ENCODE data around the gene DIRAS1. TPM values are rescaled to one million over a fixed set of nuclear protein-coding genes. Genes with fewer than 3 reads are reported as not detected.

Gene DIRAS1
- total RNA-seq, 1 experiment from 2014 or later = 0.37 TPM

DNA sequence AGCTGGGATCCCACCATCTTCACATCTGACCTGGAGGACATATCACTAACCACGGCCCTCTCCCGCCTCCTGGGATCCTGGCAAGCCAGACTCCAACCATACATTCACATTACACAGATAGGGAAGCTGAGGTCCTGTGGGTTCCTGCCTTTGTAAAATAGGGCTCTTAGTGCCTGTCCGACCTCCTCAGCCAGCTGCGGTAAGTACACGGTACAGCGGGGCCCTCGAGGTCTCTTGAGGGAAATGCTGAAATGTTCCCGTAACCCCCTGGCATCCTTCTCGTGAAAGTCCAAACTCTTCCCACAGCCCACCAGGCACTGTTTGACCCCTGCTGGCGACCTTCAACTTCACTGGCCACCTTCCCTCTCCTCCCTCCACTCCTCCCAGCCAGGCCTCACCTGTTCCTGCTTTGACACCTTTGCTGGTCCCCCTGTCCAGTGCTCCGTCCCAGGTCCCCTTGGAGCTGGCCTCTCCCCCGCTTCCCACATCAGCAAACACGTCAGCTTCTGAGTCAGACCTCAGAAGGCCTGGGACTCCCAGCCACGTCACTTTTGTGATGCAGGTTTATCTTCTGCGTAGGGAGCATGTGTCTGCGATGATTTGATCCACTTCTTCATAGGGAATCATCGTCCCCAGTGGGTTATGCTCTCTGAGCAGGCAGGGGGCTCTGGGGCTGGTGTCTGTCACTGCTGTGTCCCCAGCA lies 9.8 kb downstream of the DIRAS1 start:
- BruUV-seq (replicated peaks) = no TSS peak
- Mint-ChIP-seq H3K27me3 (ENCODE audit: insufficient read depth, unreplicated experiment) (no peaks in the 10 kb centered on the region), H3K36me3 (ENCODE audit: insufficient read depth, unreplicated experiment) (no peaks in the 10 kb centered on the region), H3K9me3 (ENCODE audit: unreplicated experiment) (peaks cover 9% of the 10 kb centered on the region), H3K27ac (ENCODE audit: low read depth, unreplicated experiment) (no peak overlapping the region), H3K4me1 (ENCODE audit: insufficient read depth, unreplicated experiment) (no peaks in the 10 kb centered on the region), H3K4me3 (ENCODE audit: unreplicated experiment) (no peak overlapping the region)
- peak; percentile 30 for DNase-seq (ENCODE audit: unreplicated experiment)
- CTCF ChIA-PET = interaction anchor here (0.6 kb wide), 1 partner anchor 547 kb away, joined by 3 read pairs; no protein-coding TSS in a partner anchor
- TF ChIP-seq, protein P1, sequence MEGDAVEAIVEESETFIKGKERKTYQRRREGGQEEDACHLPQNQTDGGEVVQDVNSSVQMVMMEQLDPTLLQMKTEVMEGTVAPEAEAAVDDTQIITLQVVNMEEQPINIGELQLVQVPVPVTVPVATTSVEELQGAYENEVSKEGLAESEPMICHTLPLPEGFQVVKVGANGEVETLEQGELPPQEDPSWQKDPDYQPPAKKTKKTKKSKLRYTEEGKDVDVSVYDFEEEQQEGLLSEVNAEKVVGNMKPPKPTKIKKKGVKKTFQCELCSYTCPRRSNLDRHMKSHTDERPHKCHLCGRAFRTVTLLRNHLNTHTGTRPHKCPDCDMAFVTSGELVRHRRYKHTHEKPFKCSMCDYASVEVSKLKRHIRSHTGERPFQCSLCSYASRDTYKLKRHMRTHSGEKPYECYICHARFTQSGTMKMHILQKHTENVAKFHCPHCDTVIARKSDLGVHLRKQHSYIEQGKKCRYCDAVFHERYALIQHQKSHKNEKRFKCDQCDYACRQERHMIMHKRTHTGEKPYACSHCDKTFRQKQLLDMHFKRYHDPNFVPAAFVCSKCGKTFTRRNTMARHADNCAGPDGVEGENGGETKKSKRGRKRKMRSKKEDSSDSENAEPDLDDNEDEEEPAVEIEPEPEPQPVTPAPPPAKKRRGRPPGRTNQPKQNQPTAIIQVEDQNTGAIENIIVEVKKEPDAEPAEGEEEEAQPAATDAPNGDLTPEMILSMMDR (IDR thresholded peaks at IDR 0.05; ENCODE audit: unreplicated experiment) = no peak
- intact Hi-C loops (cut with micrococcal nuclease) = no loop called here
- POLR2A ChIA-PET = no interaction called here

DNA sequence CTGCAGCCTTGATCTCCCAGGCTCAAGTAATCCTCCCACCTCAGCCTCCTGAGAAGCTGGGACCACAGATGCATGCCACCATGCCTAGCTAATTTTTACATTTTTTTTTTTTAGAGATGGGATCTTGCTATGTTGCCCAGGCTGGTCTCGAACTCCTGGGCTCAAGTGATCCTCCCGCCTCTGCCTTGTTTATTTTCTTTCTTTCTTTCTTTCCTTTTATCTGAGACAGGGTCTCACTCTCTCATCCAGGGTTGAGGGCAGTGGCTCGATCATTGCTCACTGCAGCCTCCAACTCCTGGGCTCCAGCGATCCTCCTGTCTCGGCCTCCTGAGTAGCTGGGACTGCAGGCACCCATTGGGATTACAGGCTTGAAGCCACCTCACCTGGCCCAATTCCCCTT lies 14.9 kb downstream of the DIRAS1 start:
- H3K4me1 Mint-ChIP-seq (ENCODE audit: insufficient read depth, unreplicated experiment) = no peaks in the 10 kb centered on the region
- H3K27ac Mint-ChIP-seq (ENCODE audit: low read depth, unreplicated experiment) = no peak overlapping the region
- no peak for DNase-seq (ENCODE audit: unreplicated experiment)
- ChIA-PET CTCF (interaction anchor here (0.5 kb wide), 1 partner anchor 7 kb away, joined by 3 read pairs; no protein-coding TSS in a partner anchor), POLR2A (no interaction called here)
- BruUV-seq (replicated peaks) = no TSS peak
- intact Hi-C loops (cut with micrococcal nuclease) = no loop called here
- H3K4me3 Mint-ChIP-seq (ENCODE audit: unreplicated experiment) = no peak overlapping the region
- H3K9me3 Mint-ChIP-seq (ENCODE audit: unreplicated experiment) = no peaks in the 10 kb centered on the region
- TF ChIP-seq, protein P1 (IDR thresholded peaks at IDR 0.05; ENCODE audit: unreplicated experiment) = no peak
- H3K27me3 Mint-ChIP-seq (ENCODE audit: insufficient read depth, unreplicated experiment) = peaks cover 9% of the 10 kb centered on the region
- H3K36me3 Mint-ChIP-seq (ENCODE audit: insufficient read depth, unreplicated experiment) = peaks cover 7% of the 10 kb centered on the region

DNA sequence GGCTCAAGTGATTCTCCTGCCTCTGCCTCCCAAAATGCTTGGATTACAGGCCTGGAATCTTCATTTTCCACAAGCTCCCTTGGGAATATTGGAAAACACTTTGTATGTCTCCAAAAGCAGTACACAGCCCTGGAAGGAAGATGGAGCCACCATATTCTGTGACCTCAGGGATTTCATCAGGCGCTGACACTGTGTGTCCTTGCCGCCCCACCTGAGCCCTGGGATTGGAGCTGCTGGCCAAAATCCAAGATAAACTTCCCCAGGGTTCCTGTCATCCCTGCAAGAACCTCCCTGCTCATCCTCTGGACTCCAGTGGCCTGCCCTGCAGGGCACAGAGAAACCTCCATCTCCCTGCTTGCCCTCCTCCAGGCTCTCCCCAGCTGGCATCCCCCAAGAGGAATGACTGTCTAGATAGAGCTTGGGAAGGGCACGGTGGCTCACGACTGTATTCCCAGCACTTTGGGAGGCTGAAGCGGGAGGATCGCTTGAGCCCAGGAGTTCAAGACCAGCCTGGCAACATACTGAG lies 17.4 kb downstream of the DIRAS1 start:
- ChIA-PET POLR2A (no interaction called here), CTCF (interaction anchor here (0.6 to 0.9 kb wide), 4 partner anchors 14 to 67 kb away, joined by 3 to 4 read pairs (median 3); no protein-coding TSS in a partner anchor)
- Mint-ChIP-seq H3K27ac (ENCODE audit: low read depth, unreplicated experiment) (no peak overlapping the region), H3K4me3 (ENCODE audit: unreplicated experiment) (no peak overlapping the region), H3K36me3 (ENCODE audit: insufficient read depth, unreplicated experiment) (peaks cover 7% of the 10 kb centered on the region), H3K9me3 (ENCODE audit: unreplicated experiment) (no peaks in the 10 kb centered on the region), H3K27me3 (ENCODE audit: insufficient read depth, unreplicated experiment) (peaks cover 23% of the 10 kb centered on the region), H3K4me1 (ENCODE audit: insufficient read depth, unreplicated experiment) (no peaks in the 10 kb centered on the region)
- intact Hi-C loops (cut with micrococcal nuclease) = no loop called here
- TF ChIP-seq, protein P1 (IDR thresholded peaks at IDR 0.05; ENCODE audit: unreplicated experiment) = no peak
- no TSS peak for BruUV-seq (replicated peaks)
- DNase-seq (ENCODE audit: unreplicated experiment) = peak; percentile 34

DNA sequence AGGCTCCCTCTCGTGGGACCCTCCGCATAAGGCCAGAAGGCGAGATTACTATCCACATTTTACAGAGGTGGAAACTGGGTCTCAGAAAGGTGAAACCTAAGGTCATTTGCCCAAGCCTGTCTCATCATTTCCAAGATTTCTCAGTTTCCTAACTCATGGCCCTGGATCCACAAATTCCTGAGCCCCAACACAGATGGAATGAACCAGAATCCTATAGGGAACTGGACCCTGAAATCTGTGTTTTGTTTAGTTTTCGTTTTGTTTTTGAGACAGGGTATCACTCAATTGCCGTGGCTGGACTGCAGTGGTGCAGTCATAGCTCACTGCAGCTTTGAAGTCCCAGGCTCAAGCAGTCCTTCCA lies 18.1 kb downstream of the DIRAS1 start:
- H3K4me3 Mint-ChIP-seq (ENCODE audit: unreplicated experiment) = peak overlapping the region; percentile 44

More for the DNA sequence above, 18.1 kb downstream of the DIRAS1 start:
- Mint-ChIP-seq H3K27ac (ENCODE audit: low read depth, unreplicated experiment) (no peak overlapping the region), H3K36me3 (ENCODE audit: insufficient read depth, unreplicated experiment) (peaks cover 7% of the 10 kb centered on the region), H3K4me1 (ENCODE audit: insufficient read depth, unreplicated experiment) (no peaks in the 10 kb centered on the region), H3K27me3 (ENCODE audit: insufficient read depth, unreplicated experiment) (peaks cover 23% of the 10 kb centered on the region), H3K9me3 (ENCODE audit: unreplicated experiment) (no peaks in the 10 kb centered on the region)
- TF ChIP-seq, protein P1 (IDR thresholded peaks at IDR 0.05; ENCODE audit: unreplicated experiment) = no peak
- BruUV-seq (replicated peaks) = no TSS peak
- intact Hi-C loops (cut with micrococcal nuclease) = no loop called here
- ChIA-PET CTCF (interaction anchor here (0.9 kb wide), 1 partner anchor 67 kb away, joined by 3 read pairs; no protein-coding TSS in a partner anchor), POLR2A (interaction anchor here (0.7 kb wide), 1 partner anchor 92 kb away, joined by 3 read pairs; no protein-coding TSS in a partner anchor)
- no peak for DNase-seq (ENCODE audit: unreplicated experiment)
